Measurements from ENCODE around the gene RSRC1.

RSRC1 gene

GRCh38 chr3:158552124-158552523, 442.2 kb downstream of the RSRC1 start:
- H3K4me1 ChIP-seq (ENCODE audit: insufficient read depth, low read length, severe bottlenecking), result no peaks in the 10 kb centered on the region
- no peaks in the 10 kb centered on the region for H3K36me3 ChIP-seq (ENCODE audit: insufficient read depth, low read length)
- H3K4me2 ChIP-seq (ENCODE audit: low read length), result no peak overlapping the region
- H3K79me2 ChIP-seq (ENCODE audit: insufficient read depth, low read length), result no peaks in the 10 kb centered on the region
- H3K9ac ChIP-seq (ENCODE audit: low read length), result no peak overlapping the region
- no peaks in the 10 kb centered on the region for H3K9me3 ChIP-seq (ENCODE audit: low read length)
- TF ChIP-seq CTCF (IDR thresholded peaks at IDR 0.05; ENCODE audit: low read length) (no peak), EZH2 (IDR thresholded peaks at IDR 0.05; ENCODE audit: borderline replicate concordance, low read length) (no peak)
- H3K27me3 ChIP-seq (ENCODE audit: insufficient read depth, low read length), result no peaks in the 10 kb centered on the region
- H3F3A ChIP-seq (ENCODE audit: insufficient read depth, low read length), result no peaks in the 10 kb centered on the region
- H4K20me1 ChIP-seq (ENCODE audit: insufficient read depth, low read length), result no peaks in the 10 kb centered on the region
- H3K9me2 ChIP-seq (ENCODE audit: low read depth, low read length), result no peaks in the 10 kb centered on the region
- H3K4me3 ChIP-seq (ENCODE audit: low read depth, low read length, poor library complexity, severe bottlenecking), result no peak overlapping the region
- H2AFZ ChIP-seq (ENCODE audit: low read length), result no peak overlapping the region
- H3K27ac ChIP-seq (ENCODE audit: low read depth, low read length, poor library complexity, severe bottlenecking), result no peak overlapping the region

- no peak overlapping the region for H2AFZ ChIP-seq (ENCODE audit: low read length)
- H3K27ac ChIP-seq (ENCODE audit: low read depth, low read length, poor library complexity, severe bottlenecking), result no peak overlapping the region
- H4K20me1 ChIP-seq (ENCODE audit: insufficient read depth, low read length), result no peaks in the 10 kb centered on the region
- H3K4me3 ChIP-seq (ENCODE audit: low read depth, low read length, poor library complexity, severe bottlenecking), result no peak overlapping the region
- no peak for TF ChIP-seq CTCF (IDR thresholded peaks at IDR 0.05; ENCODE audit: low read length)
- no peak for TF ChIP-seq EZH2 (IDR thresholded peaks at IDR 0.05; ENCODE audit: borderline replicate concordance, low read length)
- no peaks in the 10 kb centered on the region for H3K36me3 ChIP-seq (ENCODE audit: insufficient read depth, low read length)
- no peaks in the 10 kb centered on the region for H3K79me2 ChIP-seq (ENCODE audit: insufficient read depth, low read length)
- no peak overlapping the region for H3K9ac ChIP-seq (ENCODE audit: low read length)
- no peaks in the 10 kb centered on the region for H3F3A ChIP-seq (ENCODE audit: insufficient read depth, low read length)
- H3K4me1 ChIP-seq (ENCODE audit: insufficient read depth, low read length, severe bottlenecking), result no peaks in the 10 kb centered on the region
- no peaks in the 10 kb centered on the region for H3K27me3 ChIP-seq (ENCODE audit: insufficient read depth, low read length)
- no peak overlapping the region for H3K4me2 ChIP-seq (ENCODE audit: low read length)
- H3K9me3 ChIP-seq (ENCODE audit: low read length), result no peaks in the 10 kb centered on the region
- no peaks in the 10 kb centered on the region for H3K9me2 ChIP-seq (ENCODE audit: low read depth, low read length)
Measured at GRCh38 chr3:158559504-158559903, 449.6 kb downstream of the RSRC1 start.

GRCh38 chr3:158560979-158561378, 451.1 kb downstream of the RSRC1 start:
- Histone ChIP-seq H3F3A (ENCODE audit: insufficient read depth, low read length) (no peaks in the 10 kb centered on the region), H2AFZ (ENCODE audit: low read length) (no peak overlapping the region), H3K4me1 (ENCODE audit: insufficient read depth, low read length, severe bottlenecking) (no peaks in the 10 kb centered on the region), H3K36me3 (ENCODE audit: insufficient read depth, low read length) (no peaks in the 10 kb centered on the region), H4K20me1 (ENCODE audit: insufficient read depth, low read length) (no peaks in the 10 kb centered on the region), H3K79me2 (ENCODE audit: insufficient read depth, low read length) (no peaks in the 10 kb centered on the region), H3K27me3 (ENCODE audit: insufficient read depth, low read length) (no peaks in the 10 kb centered on the region), H3K27ac (ENCODE audit: low read depth, low read length, poor library complexity, severe bottlenecking) (no peak overlapping the region), H3K9me3 (ENCODE audit: low read length) (no peaks in the 10 kb centered on the region; the same call in 1 of the 2 replicates), H3K9ac (ENCODE audit: low read length) (no peak overlapping the region), H3K4me3 (ENCODE audit: low read depth, low read length, poor library complexity, severe bottlenecking) (no peak overlapping the region), H3K4me2 (ENCODE audit: low read length) (no peak overlapping the region), H3K9me2 (ENCODE audit: low read depth, low read length) (no peaks in the 10 kb centered on the region)
- TF ChIP-seq EZH2 (IDR thresholded peaks at IDR 0.05; ENCODE audit: borderline replicate concordance, low read length), result no peak
- no peak for TF ChIP-seq CTCF (IDR thresholded peaks at IDR 0.05; ENCODE audit: low read length)
